Fibroblast of skin of right quadriceps (primary cell): ENCODE results near the gene WDPCP.
"Not testable (repeated sequence)": the region's sequence is repeated elsewhere in the genome, so short reads cannot be mapped to it uniquely, and the experiment has no call there.

Experiments
- DNase-seq: peaks from one replicate; pipeline ENCODE4 v3.0.0-alpha.2; 2013

WDPCP gene

GRCh38 chr2:63590626-63591408, 2.5 kb upstream of the WDPCP start:
- peak; percentile 32 for DNase-seq

GRCh38 chr2:63589148-63589958, 1.1 kb upstream of the WDPCP start:
- DNase-seq = no peak

GRCh38 chr2:63587814-63588384, 378 bp downstream of the WDPCP start:
- DNase-seq = no peak

- no peak for DNase-seq
These were observed 5.4 kb downstream of the WDPCP start for GRCh38 chr2:63582873-63583272.

DNA sequence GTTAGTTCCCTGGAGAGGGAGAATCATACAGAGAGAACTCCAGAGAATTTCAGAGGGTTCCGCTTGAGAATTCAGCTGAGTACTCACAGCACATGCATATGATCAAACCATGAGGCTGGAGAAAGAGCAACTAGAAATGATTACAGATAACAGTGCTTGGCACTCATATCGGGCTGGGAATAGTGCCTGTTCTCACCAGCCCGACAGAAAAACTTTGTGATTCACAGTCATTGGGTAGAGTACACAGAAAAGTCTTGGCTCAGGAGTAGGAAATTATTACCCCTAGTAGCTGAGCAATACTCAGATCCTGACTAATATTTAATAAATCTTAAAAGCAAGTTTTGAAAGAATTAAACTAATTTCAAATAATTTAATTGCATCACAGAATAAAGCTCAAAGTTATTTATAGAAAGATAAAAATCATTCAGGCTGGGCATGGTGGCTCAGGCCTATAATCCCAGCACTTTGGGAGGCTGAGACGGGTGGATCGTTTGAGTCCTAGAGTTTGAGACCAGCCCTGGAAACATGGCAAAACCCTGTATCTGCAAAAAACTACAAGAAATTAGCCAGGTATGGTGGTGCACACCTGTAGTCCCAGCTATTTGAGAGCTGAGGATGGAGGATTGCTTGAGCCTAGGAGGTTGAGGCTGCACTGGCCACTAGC, 6.8 kb downstream of the WDPCP start:
- no peak for DNase-seq

DNA sequence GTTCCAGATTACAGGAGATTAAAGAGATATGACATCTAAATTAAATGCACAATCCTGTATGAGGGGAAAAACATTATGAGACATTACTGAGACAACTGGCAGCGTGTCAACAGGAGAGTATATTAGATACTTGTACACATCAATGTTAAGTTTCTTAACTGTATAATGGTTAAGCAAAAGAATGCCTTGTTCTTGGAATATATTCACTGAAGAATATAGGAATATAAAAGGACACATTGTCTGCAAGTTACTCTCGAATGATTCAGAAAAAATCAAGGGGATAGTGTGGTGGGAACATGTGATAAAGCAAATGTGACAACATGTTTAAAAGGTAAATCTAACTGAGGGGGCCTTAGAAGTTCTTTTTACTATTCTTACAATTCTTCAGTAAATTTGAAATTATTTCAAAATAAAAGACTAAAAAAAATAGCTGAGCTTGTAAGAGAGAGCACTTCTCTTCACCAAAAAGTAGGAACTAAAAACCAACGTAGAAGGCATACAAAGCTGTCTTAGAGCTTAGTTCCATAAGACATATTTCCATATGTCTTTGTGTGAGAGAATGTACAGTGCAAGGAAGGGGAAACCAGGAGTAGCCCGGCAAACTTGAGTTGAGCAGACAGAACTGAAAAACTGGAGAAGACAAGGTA, 7.5 kb downstream of the WDPCP start:
- no peak for DNase-seq

DNA sequence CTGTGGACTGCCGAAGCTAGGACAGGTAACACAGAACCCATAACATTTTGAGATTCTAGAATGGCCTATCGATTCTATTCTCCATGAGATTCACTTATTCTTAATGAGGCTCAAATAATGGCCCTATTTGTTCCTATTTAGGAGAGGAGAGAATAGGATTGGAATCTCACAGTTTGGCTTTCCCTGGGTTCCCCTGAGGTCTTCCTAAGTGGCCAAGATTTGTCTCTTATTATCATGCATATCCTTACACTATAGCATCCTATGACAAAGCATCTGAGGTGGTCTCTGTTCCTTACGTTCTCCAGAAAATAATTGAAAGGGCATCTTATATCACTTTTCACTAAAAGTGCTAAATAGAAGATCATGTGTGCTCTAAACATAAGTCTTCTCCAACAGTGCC, 9.5 kb downstream of the WDPCP start:
- DNase-seq = no peak

DNA sequence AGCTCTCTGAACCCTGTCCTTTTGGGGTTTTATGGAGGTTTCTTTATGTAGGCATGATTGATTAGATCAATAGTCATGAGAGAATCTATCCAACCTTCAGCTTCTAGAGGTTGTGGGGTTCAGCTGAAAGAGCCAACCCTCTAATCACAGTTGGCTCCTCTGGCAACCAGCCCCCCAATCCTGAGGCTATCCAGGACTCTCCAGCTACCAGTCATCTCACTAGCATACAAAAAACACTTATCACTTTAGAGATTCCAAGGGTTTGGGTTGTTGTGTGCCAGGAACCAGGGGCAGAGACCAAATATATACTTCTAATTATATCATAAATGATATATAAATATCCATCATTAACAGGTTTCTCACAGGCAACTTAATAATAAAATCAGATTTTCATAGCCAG, 11.7 kb downstream of the WDPCP start:
- DNase-seq = no peak

- not testable (repeated sequence) for DNase-seq
These were observed 14.4 kb downstream of the WDPCP start for GRCh38 chr2:63573726-63574345.

DNA sequence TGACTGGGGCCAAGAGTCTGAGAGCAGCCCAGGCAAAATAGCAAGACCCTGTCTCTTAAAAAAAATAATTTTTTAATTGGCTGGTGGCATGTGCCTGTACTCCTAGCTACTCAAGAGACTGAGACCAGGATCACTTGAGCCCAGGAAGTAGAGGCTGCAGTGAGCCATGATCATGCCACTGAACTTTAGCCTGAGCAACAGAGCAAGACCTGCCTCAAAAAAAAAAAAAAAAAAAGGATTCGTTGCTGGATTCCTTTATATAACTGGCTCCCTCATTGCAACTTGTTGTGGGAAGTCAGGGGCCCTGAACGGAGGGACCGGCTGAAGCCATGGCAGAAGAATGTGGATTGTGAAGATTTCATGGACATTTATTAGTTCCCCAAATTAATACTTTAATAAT, 15.3 kb downstream of the WDPCP start:
- not testable (repeated sequence) for DNase-seq

DNA sequence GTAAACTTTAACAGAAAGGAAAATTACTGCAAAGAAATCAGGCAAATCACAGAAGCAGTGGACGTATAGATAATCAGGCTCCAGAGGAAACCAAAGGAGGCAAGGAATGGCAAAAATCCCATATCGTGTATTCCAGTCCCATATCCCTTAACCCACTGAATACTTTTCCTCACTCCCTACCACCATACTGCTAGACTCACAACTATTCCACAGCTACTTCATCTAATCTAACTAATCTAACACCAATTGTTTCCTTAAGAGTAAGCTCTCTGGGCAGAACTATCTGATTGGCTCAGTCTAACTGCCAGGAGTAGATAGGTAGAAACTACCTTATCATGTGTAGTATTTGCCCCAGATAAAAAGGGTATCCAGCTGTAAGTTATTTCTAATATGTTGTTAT, 16.3 kb downstream of the WDPCP start:
- DNase-seq = no peak

DNA sequence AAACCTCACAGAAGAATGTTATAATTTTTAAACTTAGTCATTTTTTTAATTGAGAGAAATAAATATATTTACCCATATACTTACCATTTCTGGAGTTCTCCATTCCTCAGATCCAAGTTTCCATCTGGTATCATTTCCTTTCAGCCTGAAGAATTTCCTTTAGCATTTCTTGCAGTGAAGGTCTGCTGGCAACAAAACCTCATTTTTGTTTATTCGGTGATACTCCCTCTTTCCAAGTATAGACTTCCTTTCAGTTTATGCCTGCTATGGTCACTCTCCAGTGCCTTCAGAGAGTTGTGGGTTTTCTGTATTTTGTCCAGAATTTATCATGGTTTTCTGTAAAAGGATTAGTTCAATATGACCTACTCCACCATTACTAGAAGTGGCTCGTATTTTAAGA, 17.0 kb downstream of the WDPCP start:
- DNase-seq = no peak

- DNase-seq = no peak
These were observed 18.5 kb downstream of the WDPCP start for GRCh38 chr2:63569740-63570139.

GRCh38 chr2:63562751-63563150, 25.5 kb downstream of the WDPCP start:
- no peak for DNase-seq

DNA sequence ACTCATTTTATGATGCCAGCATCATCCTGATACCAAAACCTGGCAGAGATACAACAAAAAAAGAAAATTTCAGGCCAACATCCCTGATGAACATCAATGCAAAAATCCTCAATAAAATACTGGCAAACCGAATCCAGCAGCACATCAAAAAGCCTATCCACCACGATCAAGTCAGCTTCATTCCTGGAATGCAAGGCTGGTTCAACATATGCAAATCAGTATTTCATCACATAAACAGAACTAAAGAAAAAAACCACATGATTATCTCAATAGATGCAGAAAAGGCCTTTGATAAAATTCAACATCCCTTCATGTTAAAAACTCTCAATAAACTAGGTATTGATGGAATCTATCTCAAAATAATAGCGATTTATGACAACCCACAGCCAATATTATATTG, 29.4 kb downstream of the WDPCP start:
- DNase-seq = not testable (repeated sequence)

DNA sequence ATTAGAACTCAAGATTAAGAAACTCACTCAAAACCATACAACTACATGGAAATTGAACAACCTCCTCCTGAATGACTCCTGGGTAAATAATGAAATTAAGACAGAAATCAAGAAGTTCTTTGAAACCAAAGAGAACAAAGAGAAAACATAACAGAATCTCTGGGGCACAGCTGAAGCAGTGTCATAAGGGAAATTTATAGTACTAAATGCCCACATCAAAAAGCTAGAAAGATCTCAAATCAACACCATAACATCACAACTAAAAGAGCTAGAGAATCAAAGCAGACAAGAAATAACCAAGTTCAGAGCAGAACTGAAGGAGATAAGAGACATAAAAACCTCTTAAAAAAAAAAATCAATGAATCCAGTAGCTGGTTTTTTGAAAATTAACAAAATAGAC, 30.5 kb downstream of the WDPCP start:
- DNase-seq = not testable (repeated sequence)

DNA sequence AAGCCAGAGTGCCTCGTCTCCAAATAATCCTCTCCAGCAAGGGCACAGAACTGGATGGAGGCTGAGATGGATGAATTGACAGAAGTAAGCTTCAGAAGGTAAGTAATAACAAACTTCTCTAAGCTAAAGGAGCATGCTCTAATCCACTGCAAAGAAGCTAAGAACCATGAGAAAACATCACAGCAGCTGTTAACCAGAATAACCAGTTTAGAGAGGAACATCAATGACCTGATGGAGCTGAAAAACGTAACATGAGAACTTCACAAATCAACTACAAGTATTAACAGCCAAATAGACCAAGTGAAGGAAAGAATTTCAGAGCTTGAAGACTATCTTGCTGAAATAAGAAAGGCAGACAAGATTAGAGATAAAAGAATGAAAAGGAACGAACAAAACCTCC, 32.3 kb downstream of the WDPCP start:
- no peak for DNase-seq

DNA sequence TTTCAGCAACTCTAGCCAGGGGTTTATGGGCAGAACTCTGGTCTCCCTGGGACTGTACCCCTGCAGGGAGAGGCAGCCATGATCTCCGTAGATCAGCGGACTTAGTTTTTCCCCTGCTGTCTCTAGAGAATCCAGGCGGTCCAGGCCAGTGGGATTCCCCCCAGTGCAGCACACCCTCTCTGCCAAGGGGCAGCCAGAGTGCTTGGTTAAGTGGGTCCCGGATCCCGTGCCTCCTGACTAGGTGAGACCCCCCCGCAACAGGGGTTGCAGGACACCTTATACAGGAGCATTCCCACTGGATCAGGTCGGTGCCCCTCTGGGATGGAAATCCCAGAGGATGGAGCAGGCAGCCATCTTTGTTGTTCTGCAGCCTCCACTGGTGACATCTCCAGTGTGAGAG, 33.0 kb downstream of the WDPCP start:
- no peak for DNase-seq

- DNase-seq = peak; percentile 47
These were observed 35.2 kb downstream of the WDPCP start for GRCh38 chr2:63553049-63553448.

- no peak for DNase-seq
These were observed 43.3 kb downstream of the WDPCP start for GRCh38 chr2:63545023-63545422.

GRCh38 chr2:63544017-63544627, 44.2 kb downstream of the WDPCP start:
- peak; percentile 7 for DNase-seq
